ENCODE results near the gene ERN1. TPM values are rescaled to one million over a fixed set of nuclear protein-coding genes. Genes with fewer than 3 reads are reported as not detected.

Gene ERN1
- total and polyA plus RNA-seq, 2 of the 13 experiments (the other 11 are each of a cell fraction or from before 2014, with no cell fraction given), result 6.0 to 12.7 TPM

GRCh38 chr17:64084086-64084939 lies 45.6 kb downstream of the ERN1 start (continued):
- TF ChIP-seq PRDM10 (CRISPR knock-in tag; IDR thresholded peaks at IDR 0.05; ENCODE audit: low read depth) (no peak), TRAFD1 (CRISPR knock-in tag; IDR thresholded peaks at IDR 0.05; ENCODE audit: borderline replicate concordance) (no peak), RXRB (CRISPR knock-in tag; IDR thresholded peaks at IDR 0.05; ENCODE audit: borderline replicate concordance) (0 out of 2 replicates have a peak, but pooled peaks have one; percentile 16), ZNF672 (CRISPR knock-in tag; IDR thresholded peaks at IDR 0.05) (no peak), NCOA2 (CRISPR knock-in tag; IDR thresholded peaks at IDR 0.05) (peak; percentile 32; the same call in 1 of the 2 replicates), IRF9 (CRISPR knock-in tag; IDR thresholded peaks at IDR 0.05; ENCODE audit: borderline replicate concordance) (no peak), IKZF5 (CRISPR knock-in tag; IDR thresholded peaks at IDR 0.05) (no peak), MED1 (CRISPR knock-in tag; IDR thresholded peaks at IDR 0.05) (0 out of 2 replicates have a peak, but pooled peaks have one; percentile 29), HNF4G (IDR thresholded peaks at IDR 0.05; ENCODE audit: borderline replicate concordance, low read depth, low read length) (peak; percentile 37), HNF4G (CRISPR knock-in tag; IDR thresholded peaks at IDR 0.05; ENCODE audit: borderline replicate concordance, low read depth) (no peak), HNF4A (CRISPR knock-in tag; IDR thresholded peaks at IDR 0.05) (peak; percentile 79), NFKBIZ (CRISPR knock-in tag; IDR thresholded peaks at IDR 0.05) (no peak), ZNF512 (CRISPR knock-in tag; IDR thresholded peaks at IDR 0.05) (no peak), SOX6 (IDR thresholded peaks at IDR 0.05) (no peak), SOX6 (CRISPR knock-in tag; IDR thresholded peaks at IDR 0.05) (no peak), NR0B2 (CRISPR knock-in tag; IDR thresholded peaks at IDR 0.05) (no peak), TFAP4 (IDR thresholded peaks at IDR 0.05; ENCODE audit: borderline replicate concordance, low read depth) (0 out of 2 replicates have a peak, but pooled peaks have one; percentile 30)

All from HepG2 (cell line).